SU-DHL-6 (cell line): ENCODE data around the gene ITGA6.

Experiments used
- H2AFZ ChIP-seq: fragments of 200-600 bp; sonication (generic); 2 replicates; pipeline ENCODE4 v1.6.1; 2014; ENCODE audit warnings: low read depth, mild to moderate bottlenecking, moderate library complexity, mixed read lengths, antibody characterized with exemption, low read length; ENCODE audit not compliant: severe bottlenecking
- H3F3A ChIP-seq: fragments of 200-600 bp; shearing (Covaris generic); 2 replicates; pipeline ENCODE4 v1.6.0; 2016; ENCODE audit warnings: antibody characterized with exemption, mild to moderate bottlenecking; ENCODE audit not compliant: insufficient read depth
- H3K27ac ChIP-seq: fragments of 200-600 bp; sonication (generic); 2 replicates; pipeline ENCODE4 v1.5.1; 2016; ENCODE audit warnings: low read depth, mild to moderate bottlenecking, low read length, moderate library complexity, mixed read lengths
- H3K27me3 ChIP-seq: fragments of 200-600 bp; sonication (generic), shearing (Covaris generic); 2 replicates; pipeline ENCODE4 v1.6.0; 2014; ENCODE audit warnings: mild to moderate bottlenecking, low read length
- H3K36me3 ChIP-seq: fragments of 200-600 bp; sonication (generic); 2 replicates; pipeline ENCODE4 v1.6.1; 2014; ENCODE audit warnings: mild to moderate bottlenecking, low read length, mixed read lengths
- H3K4me2 ChIP-seq: fragments of 300-600, 200-600 bp; shearing (Covaris generic), sonication (generic); 2 replicates; pipeline ENCODE4 v1.6.0; 2014; ENCODE audit warnings: low read length, low read depth, mild to moderate bottlenecking; ENCODE audit not compliant: poor library complexity, severe bottlenecking
- H3K4me3 ChIP-seq: fragments of 200-600 bp; sonication (generic); 2 replicates; pipeline ENCODE4 v1.5.1; 2014; ENCODE audit warnings: antibody characterized with exemption, low read length, mild to moderate bottlenecking, mixed read lengths; ENCODE audit not compliant: insufficient read depth, poor library complexity, severe bottlenecking
- H3K79me2 ChIP-seq: fragments of 200-600 bp; sonication (generic); 2 replicates; pipeline ENCODE4 v1.6.1; 2014; ENCODE audit warnings: mild to moderate bottlenecking, low read length, moderate library complexity; ENCODE audit not compliant: insufficient read depth
- H3K9ac ChIP-seq: fragments of 200-600 bp; sonication (generic); 2 replicates; pipeline ENCODE4 v1.7.0; 2014; ENCODE audit warnings: mild to moderate bottlenecking, low read length
- H3K9me2 ChIP-seq: fragments of 200-600 bp; sonication (generic); replicated peaks from 2 replicates; pipeline ENCODE4 v1.6.1; 2014; ENCODE audit warnings: low read length; ENCODE audit not compliant: insufficient read depth
- H3K9me3 ChIP-seq: fragments of 200-600 bp; sonication (generic); 2 replicates; pipeline ENCODE4 v1.6.1; 2014; ENCODE audit warnings: low read length, mixed read lengths; ENCODE audit not compliant: insufficient read depth
- H4K20me1 ChIP-seq: fragments of 200-600 bp; sonication (generic); 2 replicates; pipeline ENCODE4 v1.6.1; 2014; ENCODE audit warnings: low read depth, mild to moderate bottlenecking, antibody characterized with exemption, low read length, moderate library complexity, mixed read lengths
- EZH2phosphoT487 ChIP-seq: fragments of 200-600 bp; sonication (generic), shearing (Covaris generic); conservative IDR thresholded peaks from 2 replicates; pipeline ENCODE4 v1.6.1; 2018; ENCODE audit warnings: mild to moderate bottlenecking, antibody characterized with exemption, low read length, moderate library complexity, mixed read lengths
- TF ChIP-seq, protein P1 (sequence below): fragments of 200-600 bp; sonication (generic); IDR thresholded peaks from one replicate; pipeline ENCODE4 v1.5.1; 2017; ENCODE audit warnings: antibody characterized with exemption, mild to moderate bottlenecking, low read length, moderate library complexity; ENCODE audit not compliant: insufficient read depth, poor library complexity, severe bottlenecking

Gene ITGA6

GRCh38 chr2:172426635-172427255 is 641 bp upstream of the ITGA6 start:
- peak overlapping the region; percentile 53; the same call in 1 of the 2 replicates for H3K9ac ChIP-seq
- no peaks in the 10 kb centered on the region for H3F3A ChIP-seq
- no peak overlapping the region for H3K27ac ChIP-seq
- H3K4me3 ChIP-seq: peak overlapping the region; percentile 67
- peak overlapping the region; percentile 86 for H3K4me2 ChIP-seq
- no peaks in the 10 kb centered on the region for H4K20me1 ChIP-seq
- no peaks in the 10 kb centered on the region for H3K79me2 ChIP-seq
- peak overlapping the region; percentile 87 for H2AFZ ChIP-seq
- no peaks in the 10 kb centered on the region for H3K9me3 ChIP-seq
- no peak for TF ChIP-seq EZH2phosphoT487
- TF ChIP-seq, protein P1, sequence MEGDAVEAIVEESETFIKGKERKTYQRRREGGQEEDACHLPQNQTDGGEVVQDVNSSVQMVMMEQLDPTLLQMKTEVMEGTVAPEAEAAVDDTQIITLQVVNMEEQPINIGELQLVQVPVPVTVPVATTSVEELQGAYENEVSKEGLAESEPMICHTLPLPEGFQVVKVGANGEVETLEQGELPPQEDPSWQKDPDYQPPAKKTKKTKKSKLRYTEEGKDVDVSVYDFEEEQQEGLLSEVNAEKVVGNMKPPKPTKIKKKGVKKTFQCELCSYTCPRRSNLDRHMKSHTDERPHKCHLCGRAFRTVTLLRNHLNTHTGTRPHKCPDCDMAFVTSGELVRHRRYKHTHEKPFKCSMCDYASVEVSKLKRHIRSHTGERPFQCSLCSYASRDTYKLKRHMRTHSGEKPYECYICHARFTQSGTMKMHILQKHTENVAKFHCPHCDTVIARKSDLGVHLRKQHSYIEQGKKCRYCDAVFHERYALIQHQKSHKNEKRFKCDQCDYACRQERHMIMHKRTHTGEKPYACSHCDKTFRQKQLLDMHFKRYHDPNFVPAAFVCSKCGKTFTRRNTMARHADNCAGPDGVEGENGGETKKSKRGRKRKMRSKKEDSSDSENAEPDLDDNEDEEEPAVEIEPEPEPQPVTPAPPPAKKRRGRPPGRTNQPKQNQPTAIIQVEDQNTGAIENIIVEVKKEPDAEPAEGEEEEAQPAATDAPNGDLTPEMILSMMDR: no peak
- H3K27me3 ChIP-seq: no peaks in the 10 kb centered on the region
- H3K36me3 ChIP-seq: no peaks in the 10 kb centered on the region
- H3K9me2 ChIP-seq: no peaks in the 10 kb centered on the region

DNA sequence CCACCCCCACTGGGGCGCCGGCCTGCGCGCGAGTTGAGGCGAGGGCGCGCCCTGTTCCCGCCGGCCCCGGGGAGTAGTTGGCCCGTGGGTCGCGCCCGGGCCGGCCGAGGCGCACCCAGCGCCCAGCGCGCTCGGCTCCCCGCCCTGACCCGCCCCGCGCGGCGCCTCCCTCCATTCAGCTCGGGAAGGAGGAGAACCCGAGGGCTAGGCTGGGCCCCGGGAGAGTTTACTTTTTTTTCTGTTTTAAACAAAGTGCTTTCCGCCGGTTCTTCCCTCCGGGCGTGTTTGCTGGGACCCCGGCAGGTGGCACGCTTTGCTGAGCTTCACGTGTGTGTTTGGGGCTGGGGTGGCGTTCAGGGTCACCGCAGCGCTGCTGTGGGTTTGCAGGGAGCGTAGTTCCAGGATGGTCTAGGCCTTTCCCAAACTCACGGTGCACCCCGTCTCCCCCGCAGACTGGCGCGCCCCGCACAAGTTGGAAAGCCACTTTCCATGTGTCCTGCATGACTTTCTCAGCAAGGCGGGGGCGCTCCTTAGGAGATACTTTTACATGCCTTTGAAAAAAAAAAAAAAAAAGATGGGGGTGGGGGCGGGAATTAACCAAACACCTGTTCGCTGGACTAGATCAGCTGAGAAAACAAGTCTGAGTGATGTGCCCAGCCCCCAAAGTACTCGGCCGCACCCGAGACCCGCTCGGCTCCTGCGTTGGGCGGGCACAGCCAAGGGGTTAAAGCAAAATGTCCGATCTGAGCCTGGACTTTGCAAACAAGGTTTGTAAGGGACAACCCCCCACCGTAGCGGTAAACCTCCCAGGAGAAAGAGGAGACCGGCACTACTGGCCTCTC is 825 bp downstream of the ITGA6 start:
- no peaks in the 10 kb centered on the region for H3K36me3 ChIP-seq
- no peaks in the 10 kb centered on the region for H3K27me3 ChIP-seq
- no peak overlapping the region for H3K27ac ChIP-seq
- no peaks in the 10 kb centered on the region for H3K9me3 ChIP-seq
- no peak for TF ChIP-seq EZH2phosphoT487
- TF ChIP-seq, protein P1: no peak
- no peaks in the 10 kb centered on the region for H3K9me2 ChIP-seq
- no peaks in the 10 kb centered on the region for H4K20me1 ChIP-seq
- H3K79me2 ChIP-seq: no peaks in the 10 kb centered on the region
- H3K4me3 ChIP-seq: peak overlapping the region; percentile 67
- peak overlapping the region; percentile 87 for H2AFZ ChIP-seq
- no peaks in the 10 kb centered on the region for H3F3A ChIP-seq
- H3K4me2 ChIP-seq: peak overlapping the region; percentile 86
- H3K9ac ChIP-seq: peak overlapping the region; percentile 53

- no peak overlapping the region for H3K4me3 ChIP-seq
- no peaks in the 10 kb centered on the region for H3K79me2 ChIP-seq
- TF ChIP-seq, protein P1: no peak
- no peak for TF ChIP-seq EZH2phosphoT487
- no peak overlapping the region for H3K4me2 ChIP-seq
- H3F3A ChIP-seq: no peaks in the 10 kb centered on the region
- H3K9me3 ChIP-seq: no peaks in the 10 kb centered on the region
- no peaks in the 10 kb centered on the region for H4K20me1 ChIP-seq
- H3K9ac ChIP-seq: no peak overlapping the region
- H3K36me3 ChIP-seq: no peaks in the 10 kb centered on the region
- no peak overlapping the region for H2AFZ ChIP-seq
- no peaks in the 10 kb centered on the region for H3K9me2 ChIP-seq
- H3K27ac ChIP-seq: no peak overlapping the region
- no peaks in the 10 kb centered on the region for H3K27me3 ChIP-seq
Measured at GRCh38 chr2:172428832-172429210, 1.4 kb downstream of the ITGA6 start.
